NCI-H128 (cell line): Measurements from ENCODE around the gene GGCT.

Experiments
- DNase-seq: peaks from one replicate; lab custom pipeline; 2025; ENCODE audit not compliant: unreplicated experiment; lab: John Stamatoyannopoulos, UW

The GGCT gene

GRCh38 chr7:30465046-30465810 lies 39.4 kb downstream of the GGCT start:
- DNase-seq, result no peak

- no peak for DNase-seq
These were observed 40.4 kb downstream of the GGCT start for GRCh38 chr7:30464231-30464671.

GRCh38 chr7:30463405-30464145 lies 41.1 kb downstream of the GGCT start:
- no peak for DNase-seq

- no peak for DNase-seq
These were observed 42.5 kb downstream of the GGCT start for GRCh38 chr7:30462179-30462578.

- no peak for DNase-seq
These were observed 44.4 kb downstream of the GGCT start for GRCh38 chr7:30460246-30460633.

- DNase-seq, result no peak
These were observed 44.9 kb downstream of the GGCT start for GRCh38 chr7:30459591-30460245.

- no peak for DNase-seq
These were observed 46.3 kb downstream of the GGCT start for GRCh38 chr7:30458311-30458710.

GRCh38 chr7:30453921-30454320 lies 50.7 kb downstream of the GGCT start:
- DNase-seq, result no peak

GRCh38 chr7:30453016-30453415 lies 51.6 kb downstream of the GGCT start:
- DNase-seq, result no peak

- DNase-seq, result no peak
These were observed 52.2 kb downstream of the GGCT start for GRCh38 chr7:30452280-30452930.

GRCh38 chr7:30451539-30452279 lies 52.9 kb downstream of the GGCT start:
- no peak for DNase-seq

- no peak for DNase-seq
These were observed 53.6 kb downstream of the GGCT start for GRCh38 chr7:30450983-30451497.

- no peak for DNase-seq
These were observed 54.2 kb downstream of the GGCT start for GRCh38 chr7:30450240-30450982.

- no peak for DNase-seq
These were observed 56.0 kb downstream of the GGCT start for GRCh38 chr7:30448461-30449189.

GRCh38 chr7:30447466-30447865 lies 57.2 kb downstream of the GGCT start:
- DNase-seq, result no peak
